Ovary (tissue), 3 donors: Measurements from ENCODE around the gene PAQR8.

Experiments
- POLR2A ChIP-seq: fragments of 450-650 bp; IDR thresholded peaks from one replicate; pipeline ENCODE4 v1.6.1; 2017; ENCODE audit warnings: antibody characterized with exemption, mild to moderate bottlenecking, moderate library complexity
- TF ChIP-seq, protein P1 (sequence below), 3 donors: fragments of 450-650 bp in 2 of 3; fragments of 200-600 bp in 1 of 3; IDR thresholded peaks; one replicate each; pipeline versions ENCODE4 v1.5.1 to v1.8.0; 2016 to 2022; ENCODE audit warnings: antibody characterized with exemption in 3 of 3, mild to moderate bottlenecking in 1 of 3
- donor health status: DM: no; HTN: no; CAD: no.

DNA sequence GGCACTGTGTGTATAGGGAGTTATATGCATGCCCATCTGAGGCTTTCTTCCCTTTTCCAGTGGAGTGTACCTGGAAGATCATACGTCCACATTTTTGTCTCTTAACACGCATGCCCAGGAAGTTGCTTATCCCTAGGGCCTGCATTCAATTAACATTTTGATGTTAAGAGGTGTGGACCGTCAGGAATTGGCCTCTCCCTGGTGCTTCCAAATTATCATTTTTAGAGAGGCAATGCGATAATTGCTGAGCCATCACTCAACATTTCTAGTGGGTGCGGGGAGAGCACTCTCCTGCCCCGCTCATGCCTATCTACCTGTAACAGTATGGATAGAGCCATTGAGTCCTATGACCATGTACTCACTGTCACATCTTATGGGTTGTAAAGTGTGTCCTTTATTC, 37.8 kb upstream of the PAQR8 start:
- TF ChIP-seq, protein P1, sequence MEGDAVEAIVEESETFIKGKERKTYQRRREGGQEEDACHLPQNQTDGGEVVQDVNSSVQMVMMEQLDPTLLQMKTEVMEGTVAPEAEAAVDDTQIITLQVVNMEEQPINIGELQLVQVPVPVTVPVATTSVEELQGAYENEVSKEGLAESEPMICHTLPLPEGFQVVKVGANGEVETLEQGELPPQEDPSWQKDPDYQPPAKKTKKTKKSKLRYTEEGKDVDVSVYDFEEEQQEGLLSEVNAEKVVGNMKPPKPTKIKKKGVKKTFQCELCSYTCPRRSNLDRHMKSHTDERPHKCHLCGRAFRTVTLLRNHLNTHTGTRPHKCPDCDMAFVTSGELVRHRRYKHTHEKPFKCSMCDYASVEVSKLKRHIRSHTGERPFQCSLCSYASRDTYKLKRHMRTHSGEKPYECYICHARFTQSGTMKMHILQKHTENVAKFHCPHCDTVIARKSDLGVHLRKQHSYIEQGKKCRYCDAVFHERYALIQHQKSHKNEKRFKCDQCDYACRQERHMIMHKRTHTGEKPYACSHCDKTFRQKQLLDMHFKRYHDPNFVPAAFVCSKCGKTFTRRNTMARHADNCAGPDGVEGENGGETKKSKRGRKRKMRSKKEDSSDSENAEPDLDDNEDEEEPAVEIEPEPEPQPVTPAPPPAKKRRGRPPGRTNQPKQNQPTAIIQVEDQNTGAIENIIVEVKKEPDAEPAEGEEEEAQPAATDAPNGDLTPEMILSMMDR (IDR thresholded peaks at IDR 0.05), result no peak
- no peak for TF ChIP-seq POLR2A
